SHP77 treated with DMSO at 0.1 percent for 48 hours (cell line): Measurements from ENCODE around the gene CCL23.
A peak's percentile ranks its signal among the peaks of the same experiment; 100 is the strongest.

Source experiments
- DNase-seq: peaks from one replicate; lab custom pipeline; 2025; lab: John Stamatoyannopoulos, UW

Gene CCL23

GRCh38 chr17:35969558-35970380, 48.0 kb downstream of the CCL23 start:
- DNase-seq, result peak; percentile 32

GRCh38 chr17:35968520-35969054, 49.2 kb downstream of the CCL23 start:
- no peak for DNase-seq

- DNase-seq, result no peak
Measured at GRCh38 chr17:35965272-35965671, 52.5 kb downstream of the CCL23 start.

- DNase-seq, result no peak
Measured at GRCh38 chr17:35963663-35964062, 54.1 kb downstream of the CCL23 start.
